ENCODE measurements around the gene BIN1. TPM values are rescaled to one million over a fixed set of nuclear protein-coding genes. Genes with fewer than 3 reads are reported as not detected.

BIN1 gene
- total RNA-seq, 1 donor from 2014 or later = 26.9 TPM

DNA sequence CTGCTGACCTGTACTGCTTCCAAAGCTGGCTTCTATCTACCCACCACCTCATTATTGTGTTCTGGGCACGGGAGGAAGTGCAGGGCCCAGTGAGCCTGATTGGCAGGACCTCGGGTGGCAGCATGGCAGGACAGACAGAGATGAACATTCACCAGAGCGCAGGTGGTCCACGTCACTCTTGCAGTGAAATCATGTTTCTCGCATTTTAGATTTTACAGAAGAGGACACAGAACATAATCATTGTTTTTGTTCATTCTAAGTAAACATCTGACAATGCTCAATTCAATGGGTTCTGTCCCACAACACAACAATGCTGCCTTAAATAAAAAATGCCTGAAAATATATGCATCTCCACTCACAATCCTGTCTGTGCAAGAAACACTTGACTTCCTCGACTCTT lies 11.5 kb upstream of the BIN1 start:
- Mint-ChIP-seq H3K4me1 (peaks cover 5% of the 10 kb centered on the region), H3K36me3 (no peaks in the 10 kb centered on the region), H3K27me3 (ENCODE audit: insufficient read depth, low read depth) (peaks cover 7% of the 10 kb centered on the region), H3K4me3 (no peak overlapping the region), H3K27ac (no peak overlapping the region), H3K9me3 (peaks cover 38% of the 10 kb centered on the region)
- H3K4me2 ChIP-seq = no peak overlapping the region
- no peaks in the 10 kb centered on the region for H3K4me1 ChIP-seq
- H3K9ac ChIP-seq = no peak overlapping the region
- no peak overlapping the region for H3K27ac ChIP-seq
- no peaks in the 10 kb centered on the region for H3K27me3 ChIP-seq
- no peaks in the 10 kb centered on the region for H3K36me3 ChIP-seq
- H3F3A ChIP-seq (ENCODE audit: low read depth) = no peaks in the 10 kb centered on the region
- no peaks in the 10 kb centered on the region for H4K20me1 ChIP-seq (ENCODE audit: low read depth)
- TF ChIP-seq CTCF (IDR thresholded peaks at IDR 0.05) (no peak), EZH2phosphoT487 (IDR thresholded peaks at IDR 0.05) (no peak), EZH2 (IDR thresholded peaks at IDR 0.05) (no peak)
- no peaks in the 10 kb centered on the region for H3K9me3 ChIP-seq (ENCODE audit: low read depth)
- DNase-seq (ENCODE audit: low spot score) = no peak
- no peak overlapping the region for H3K4me3 ChIP-seq
- H3K79me2 ChIP-seq (ENCODE audit: low read depth) = no peaks in the 10 kb centered on the region
- H2AFZ ChIP-seq (replicated peaks) = no peak overlapping the region

DNA sequence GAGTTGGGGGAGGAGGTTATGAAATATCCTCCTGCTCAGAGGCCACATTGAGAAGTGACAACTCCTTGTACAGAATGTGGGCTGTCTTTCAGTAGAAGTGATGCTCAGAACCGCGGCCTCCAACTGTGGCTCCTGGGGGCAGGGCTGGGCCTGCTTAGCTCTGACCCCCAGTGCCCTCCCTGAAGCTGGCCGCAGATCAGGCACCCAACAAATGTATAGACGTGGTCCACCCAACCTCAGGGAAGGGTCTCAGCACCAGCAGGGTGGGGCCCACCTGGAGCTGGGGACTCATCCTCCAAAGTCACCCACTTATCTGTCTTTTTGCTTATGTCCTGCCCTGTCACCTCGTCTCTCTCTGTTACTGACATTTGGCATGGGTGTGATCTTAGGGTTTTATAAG lies 11.1 kb upstream of the BIN1 start:
- no peaks in the 10 kb centered on the region for H3K27me3 ChIP-seq
- Mint-ChIP-seq H3K27ac (no peak overlapping the region), H3K4me3 (no peak overlapping the region), H3K9me3 (peaks cover 35% of the 10 kb centered on the region), H3K36me3 (no peaks in the 10 kb centered on the region), H3K4me1 (peaks cover 5% of the 10 kb centered on the region), H3K27me3 (ENCODE audit: insufficient read depth, low read depth) (peaks cover 8% of the 10 kb centered on the region)
- H3K4me2 ChIP-seq = no peak overlapping the region
- no peaks in the 10 kb centered on the region for H3K36me3 ChIP-seq
- no peaks in the 10 kb centered on the region for H3F3A ChIP-seq (ENCODE audit: low read depth)
- no peaks in the 10 kb centered on the region for H3K9me3 ChIP-seq (ENCODE audit: low read depth)
- no peaks in the 10 kb centered on the region for H3K4me1 ChIP-seq
- H4K20me1 ChIP-seq (ENCODE audit: low read depth) = no peaks in the 10 kb centered on the region
- no peaks in the 10 kb centered on the region for H3K79me2 ChIP-seq (ENCODE audit: low read depth)
- no peak overlapping the region for H3K27ac ChIP-seq
- no peak overlapping the region for H3K4me3 ChIP-seq
- DNase-seq (ENCODE audit: low spot score) = no peak
- no peak overlapping the region for H3K9ac ChIP-seq
- TF ChIP-seq CTCF (IDR thresholded peaks at IDR 0.05) (no peak), EZH2 (IDR thresholded peaks at IDR 0.05) (no peak), EZH2phosphoT487 (IDR thresholded peaks at IDR 0.05) (no peak)
- no peak overlapping the region for H2AFZ ChIP-seq (replicated peaks)

- H3K9me3 Mint-ChIP-seq = peaks cover 34% of the 10 kb centered on the region
- H3K27ac Mint-ChIP-seq = no peak overlapping the region
- Histone ChIP-seq H3K4me2 (no peak overlapping the region), H2AFZ (replicated peaks) (no peak overlapping the region), H3K9ac (no peak overlapping the region), H3K9me3 (ENCODE audit: low read depth) (no peaks in the 10 kb centered on the region), H3K79me2 (ENCODE audit: low read depth) (no peaks in the 10 kb centered on the region), H3F3A (ENCODE audit: low read depth) (no peaks in the 10 kb centered on the region), H3K27ac (no peak overlapping the region), H3K4me1 (no peaks in the 10 kb centered on the region), H3K27me3 (peaks cover under 1% of the 10 kb centered on the region), H3K36me3 (no peaks in the 10 kb centered on the region), H3K4me3 (no peak overlapping the region), H4K20me1 (ENCODE audit: low read depth) (no peaks in the 10 kb centered on the region)
- no peak for TF ChIP-seq EZH2 (IDR thresholded peaks at IDR 0.05)
- TF ChIP-seq CTCF (IDR thresholded peaks at IDR 0.05) = no peak
- no peak for TF ChIP-seq EZH2phosphoT487 (IDR thresholded peaks at IDR 0.05)
- H3K27me3 Mint-ChIP-seq (ENCODE audit: insufficient read depth, low read depth) = peaks cover 9% of the 10 kb centered on the region
- H3K36me3 Mint-ChIP-seq = no peaks in the 10 kb centered on the region
- H3K4me1 Mint-ChIP-seq = peaks cover 5% of the 10 kb centered on the region
- no peak overlapping the region for H3K4me3 Mint-ChIP-seq
- DNase-seq (ENCODE audit: low spot score) = no peak
Observed at GRCh38 chr2:127117603-127118002, 10.6 kb upstream of the BIN1 start.

All from neural progenitor cell (in vitro differentiated cells).